GM19025 (cell line): ENCODE results near the gene PDE3B.
A peak's percentile ranks its signal among the peaks of the same experiment; 100 is the strongest.
"Not testable (repeated sequence)": the region's sequence is repeated elsewhere in the genome, so short reads cannot be mapped to it uniquely, and the experiment has no call there.

Experiments
- ATAC-seq: cut with Tn5 transposase; IDR thresholded peaks from one replicate; pipeline ENCODE4 v1.9.1; 2021; ENCODE audit warnings: mild to moderate bottlenecking, low read depth, moderate library complexity; ENCODE audit not compliant: unreplicated experiment

The PDE3B gene

DNA sequence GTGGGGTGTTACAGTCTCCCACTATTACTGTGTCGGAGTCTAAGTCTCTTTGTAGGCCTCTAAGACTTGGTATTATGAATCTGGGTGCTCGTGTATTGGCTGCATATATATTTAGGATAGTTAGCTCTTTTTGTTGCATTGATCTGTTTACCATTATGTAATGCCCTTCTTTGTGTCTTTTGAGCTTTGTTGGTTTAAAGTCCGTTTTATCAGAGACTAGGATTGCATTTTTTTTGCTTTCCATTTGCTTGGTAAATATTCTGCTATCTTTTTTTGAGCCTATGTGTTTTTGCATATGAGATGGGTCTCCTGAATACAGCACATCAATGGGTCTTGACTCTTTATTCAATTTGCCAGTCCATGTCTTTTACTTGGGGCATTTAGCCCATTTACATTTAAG is 97.6 kb downstream of the PDE3B start:
- ATAC-seq, result no peak

- ATAC-seq, result no peak
Observed at GRCh38 chr11:14742849-14743559, 99.4 kb downstream of the PDE3B start.

- ATAC-seq, result not testable (repeated sequence)
Observed at GRCh38 chr11:14743667-14744066, 100.1 kb downstream of the PDE3B start.

GRCh38 chr11:14746857-14747395 is 103.3 kb downstream of the PDE3B start:
- ATAC-seq, result no peak

GRCh38 chr11:14748090-14748489 is 104.5 kb downstream of the PDE3B start:
- ATAC-seq, result no peak

GRCh38 chr11:14750911-14751310 is 107.3 kb downstream of the PDE3B start:
- no peak for ATAC-seq

DNA sequence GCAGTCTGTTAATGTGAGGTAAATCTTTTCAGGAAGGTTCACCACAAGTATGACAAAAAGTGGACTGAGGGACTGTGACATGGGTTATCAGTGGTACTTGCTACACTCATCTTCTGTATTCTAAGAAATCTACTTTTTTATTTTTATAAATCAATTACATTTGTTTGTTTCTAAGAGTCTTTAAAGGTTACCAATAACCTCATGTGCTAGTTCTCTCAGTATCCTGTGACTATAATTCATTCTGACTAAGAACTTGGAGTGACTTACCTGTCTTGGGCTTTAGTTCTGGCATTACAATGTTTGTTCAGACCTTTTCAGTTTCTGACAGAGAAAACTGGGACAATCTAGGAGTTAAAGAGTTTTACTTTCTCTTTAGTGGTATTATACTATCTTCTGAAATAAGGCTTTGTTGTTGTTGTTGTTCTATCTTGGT is 108.4 kb downstream of the PDE3B start:
- no peak for ATAC-seq

GRCh38 chr11:14755140-14755539 is 111.5 kb downstream of the PDE3B start:
- no peak for ATAC-seq

GRCh38 chr11:14756349-14756748 is 112.7 kb downstream of the PDE3B start:
- no peak for ATAC-seq

DNA sequence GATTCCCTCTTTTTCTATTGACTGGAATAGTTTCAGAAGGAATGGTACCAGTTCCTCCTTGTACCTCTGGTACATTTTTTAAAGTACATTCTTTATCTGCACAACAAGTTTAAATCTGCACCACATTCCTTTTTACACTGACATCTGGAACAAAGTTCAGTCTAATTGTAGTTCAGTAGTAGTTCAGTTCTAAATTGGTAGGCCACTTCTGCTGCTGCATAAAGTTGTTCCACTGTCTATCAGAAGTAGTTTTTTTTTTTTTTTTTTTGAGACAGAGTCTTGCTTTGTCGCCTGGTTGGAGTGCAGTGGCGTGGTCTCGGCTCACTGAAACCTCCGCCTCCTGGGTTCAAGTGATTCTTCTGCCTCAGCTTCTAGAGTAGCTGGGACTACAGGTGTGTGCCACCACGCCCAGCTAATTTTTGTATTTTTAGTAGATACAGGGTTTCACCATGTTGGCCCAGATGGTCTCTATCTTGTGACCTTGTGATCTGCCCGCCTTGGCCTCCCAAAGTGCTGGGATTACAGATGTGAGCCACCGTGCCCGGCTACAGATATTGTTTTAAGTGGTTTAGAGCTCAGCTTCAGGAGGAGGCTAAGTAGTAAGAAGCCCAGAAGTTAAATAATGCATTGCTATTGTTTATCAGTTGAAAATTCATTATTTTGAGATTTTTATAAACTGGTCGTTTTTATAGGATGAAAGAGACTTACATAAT is 115.9 kb downstream of the PDE3B start:
- not testable (repeated sequence) for ATAC-seq

- no peak for ATAC-seq
Observed at GRCh38 chr11:14764179-14764578, 120.6 kb downstream of the PDE3B start.

DNA sequence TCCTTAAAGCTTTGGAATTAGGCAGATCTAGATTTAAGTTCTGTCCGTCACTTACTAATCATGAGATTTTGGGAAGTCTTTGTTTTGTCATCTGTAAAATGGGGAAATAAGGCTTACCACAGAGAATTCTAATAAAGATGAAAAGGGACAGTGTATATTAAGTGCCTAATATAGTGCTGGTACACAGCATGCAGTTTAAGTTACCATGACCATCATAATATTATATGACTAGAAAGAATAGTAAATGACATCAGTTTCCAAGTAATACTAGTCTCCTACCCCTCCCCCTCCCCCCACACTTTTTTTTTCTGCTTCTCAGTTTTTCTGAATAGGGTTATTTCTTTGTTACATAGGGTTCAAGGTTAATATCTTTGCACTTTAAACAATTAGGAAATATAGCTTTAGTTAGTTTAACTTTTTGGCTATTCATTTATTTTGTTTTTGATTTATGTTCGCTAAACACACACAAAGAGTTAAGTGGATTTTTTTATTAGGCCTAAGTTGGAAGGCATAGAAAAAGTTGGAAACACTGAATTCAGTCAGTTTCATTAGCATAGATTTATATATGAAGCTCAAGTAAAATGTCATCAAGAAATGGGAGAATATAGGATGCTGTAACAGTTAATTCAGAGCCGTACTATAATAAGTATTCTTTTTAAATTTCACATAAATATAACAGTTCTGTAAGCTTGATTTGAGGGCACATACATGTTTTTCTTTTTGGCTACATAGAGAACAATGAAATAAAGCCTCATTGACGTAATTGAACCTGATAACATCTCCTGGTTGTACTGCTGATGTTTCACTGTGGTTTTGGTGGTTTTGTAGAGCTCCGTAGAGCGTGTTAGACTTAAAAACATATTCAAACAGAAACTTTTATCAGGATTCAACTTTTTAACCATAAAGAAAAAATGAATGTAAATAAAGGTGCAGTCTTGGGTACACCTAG is 121.2 kb downstream of the PDE3B start:
- ATAC-seq, result peak; percentile 76

DNA sequence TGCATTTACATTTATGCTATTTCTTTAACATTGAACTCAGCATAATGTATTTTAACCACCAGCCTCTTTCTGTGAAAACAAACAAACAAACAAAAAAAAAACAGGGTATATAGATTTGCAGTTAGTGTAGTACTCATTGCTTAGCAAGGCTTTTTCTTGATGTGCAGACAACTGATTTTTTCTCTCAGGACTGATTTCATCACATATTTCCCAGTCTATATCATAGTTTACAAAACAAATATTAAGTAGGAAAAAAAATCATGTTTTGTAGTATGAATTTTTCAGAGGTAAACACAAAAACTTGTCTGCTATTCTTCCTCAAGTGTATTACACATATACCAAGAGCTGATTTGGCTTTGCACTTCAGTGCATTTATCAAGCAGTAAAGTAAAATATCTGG is 123.0 kb downstream of the PDE3B start:
- no peak for ATAC-seq

DNA sequence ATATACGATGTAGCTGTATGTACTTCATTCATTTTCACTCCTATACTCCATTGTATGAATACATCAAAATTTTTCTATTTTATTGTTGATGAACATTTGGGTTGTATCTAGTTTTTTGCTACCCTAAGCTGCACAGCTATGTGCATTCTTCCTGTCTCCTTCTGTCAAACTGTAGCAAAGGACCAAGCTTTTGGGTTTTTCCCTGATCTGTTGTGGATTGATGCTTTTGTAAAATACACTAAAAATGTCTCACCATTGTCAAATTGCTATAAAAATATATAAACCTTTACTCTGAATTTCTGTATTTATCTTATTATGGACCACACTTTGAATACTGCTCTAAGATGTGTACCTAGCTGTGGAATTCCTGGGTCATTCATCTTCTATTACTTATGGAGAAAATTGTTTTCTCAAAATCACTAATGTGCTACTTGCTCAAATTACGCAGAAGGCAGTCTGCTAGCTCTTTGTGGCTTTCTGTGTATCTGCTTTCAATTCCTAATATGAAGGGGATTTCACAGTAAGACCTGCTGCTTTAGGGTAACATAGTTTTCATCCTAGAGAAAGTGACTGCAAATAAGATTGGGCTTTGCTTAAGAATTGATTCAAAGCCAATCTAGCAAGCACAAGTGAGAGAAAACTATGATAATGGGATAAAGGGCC is 125.1 kb downstream of the PDE3B start:
- ATAC-seq, result peak; percentile 42

GRCh38 chr11:14773755-14774154 is 130.2 kb downstream of the PDE3B start:
- ATAC-seq, result no peak

DNA sequence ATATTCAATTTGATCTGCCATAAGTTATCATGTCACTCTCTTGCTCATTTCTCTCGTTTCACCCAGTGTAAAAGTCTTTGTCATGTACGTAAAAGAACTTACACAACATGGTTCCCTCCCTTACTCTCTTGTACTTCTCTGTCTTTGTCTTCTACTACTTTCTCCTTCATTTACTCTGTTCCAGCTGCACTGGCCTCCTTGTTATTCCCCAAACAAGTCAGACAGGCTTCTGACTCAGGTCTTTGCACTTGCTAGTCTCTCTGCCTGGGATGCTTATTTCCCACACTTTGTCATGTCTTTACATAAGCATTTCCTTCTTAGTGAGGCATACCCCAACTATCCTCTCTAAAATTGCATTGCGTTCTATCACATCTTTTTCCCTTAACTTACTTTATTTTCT is 131.1 kb downstream of the PDE3B start:
- ATAC-seq, result no peak

DNA sequence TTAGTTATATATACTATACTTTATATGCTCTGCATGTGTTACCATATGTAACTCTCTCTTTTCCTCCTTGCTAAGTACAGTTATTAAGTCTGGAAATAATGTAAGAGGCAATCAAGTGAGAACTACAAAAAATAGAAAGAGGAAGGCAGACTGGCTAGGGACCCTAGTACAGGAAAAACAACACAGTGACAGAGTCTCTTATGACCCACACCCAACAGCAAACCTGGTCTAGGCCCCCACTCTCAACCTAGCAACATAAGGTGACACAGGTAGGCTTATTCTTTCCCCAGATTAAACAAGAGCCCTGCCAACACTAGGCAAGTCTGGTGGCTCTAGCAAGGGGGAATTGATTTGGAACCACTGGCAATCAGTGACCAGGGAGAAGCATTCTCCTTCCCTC is 132.3 kb downstream of the PDE3B start:
- ATAC-seq, result no peak

GRCh38 chr11:14778460-14778859 is 134.9 kb downstream of the PDE3B start:
- ATAC-seq, result not testable (repeated sequence)

- ATAC-seq, result no peak
Observed at GRCh38 chr11:14783788-14784187, 140.2 kb downstream of the PDE3B start.

DNA sequence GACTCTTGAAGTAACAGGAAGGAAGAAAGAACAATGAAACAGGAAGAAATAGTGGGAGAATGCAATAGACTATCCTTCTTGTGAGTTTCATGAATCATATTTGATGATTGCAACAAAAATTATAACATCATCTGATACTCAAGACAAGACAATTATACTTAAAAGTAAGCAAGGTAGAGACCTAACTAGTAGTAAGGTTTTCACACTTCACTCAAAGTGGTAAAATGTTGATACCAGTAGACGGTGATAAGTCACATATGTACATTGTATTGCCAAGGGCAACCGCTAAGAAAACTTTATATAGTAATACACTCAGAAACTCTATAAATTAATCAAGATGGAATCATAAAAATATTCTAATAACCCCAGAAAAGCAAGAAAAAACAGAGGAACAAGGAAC is 140.6 kb downstream of the PDE3B start:
- no peak for ATAC-seq
